ENCODE data around the gene ADGRG6.

ADGRG6 gene

GRCh38 chr6:142316791-142317368 lies 15.1 kb downstream of the ADGRG6 start:
- Histone ChIP-seq H4K20me1 (ENCODE audit: insufficient read depth, low read length) (no peaks in the 10 kb centered on the region), H3K4me2 (ENCODE audit: low read length) (no peak overlapping the region), H3F3A (ENCODE audit: insufficient read depth, low read length) (no peaks in the 10 kb centered on the region), H3K9ac (ENCODE audit: low read length) (no peak overlapping the region), H3K27me3 (ENCODE audit: insufficient read depth, low read length) (no peaks in the 10 kb centered on the region), H2AFZ (ENCODE audit: low read length) (no peak overlapping the region), H3K27ac (ENCODE audit: low read depth, low read length, poor library complexity, severe bottlenecking) (no peak overlapping the region), H3K36me3 (ENCODE audit: insufficient read depth, low read length) (no peaks in the 10 kb centered on the region), H3K4me1 (ENCODE audit: insufficient read depth, low read length, severe bottlenecking) (no peaks in the 10 kb centered on the region), H3K79me2 (ENCODE audit: insufficient read depth, low read length) (no peaks in the 10 kb centered on the region), H3K4me3 (ENCODE audit: low read depth, low read length, poor library complexity, severe bottlenecking) (no peak overlapping the region), H3K9me3 (ENCODE audit: low read length) (no peaks in the 10 kb centered on the region), H3K9me2 (ENCODE audit: low read depth, low read length) (no peaks in the 10 kb centered on the region)
- TF ChIP-seq EZH2 (IDR thresholded peaks at IDR 0.05; ENCODE audit: borderline replicate concordance, low read length) (no peak), CTCF (IDR thresholded peaks at IDR 0.05; ENCODE audit: low read length) (no peak)

GRCh38 chr6:142318714-142319113 lies 16.9 kb downstream of the ADGRG6 start:
- TF ChIP-seq CTCF (IDR thresholded peaks at IDR 0.05; ENCODE audit: low read length) (no peak), EZH2 (IDR thresholded peaks at IDR 0.05; ENCODE audit: borderline replicate concordance, low read length) (no peak)
- no peak overlapping the region for H3K4me2 ChIP-seq (ENCODE audit: low read length)

GRCh38 chr6:142320366-142320765 lies 18.6 kb downstream of the ADGRG6 start:
- Histone ChIP-seq H3K9ac (ENCODE audit: low read length) (no peak overlapping the region), H3K9me3 (ENCODE audit: low read length) (no peaks in the 10 kb centered on the region), H3K4me1 (ENCODE audit: insufficient read depth, low read length, severe bottlenecking) (no peaks in the 10 kb centered on the region), H3K9me2 (ENCODE audit: low read depth, low read length) (no peaks in the 10 kb centered on the region), H3K4me3 (ENCODE audit: low read depth, low read length, poor library complexity, severe bottlenecking) (no peak overlapping the region), H2AFZ (ENCODE audit: low read length) (no peak overlapping the region), H3K79me2 (ENCODE audit: insufficient read depth, low read length) (no peaks in the 10 kb centered on the region), H3K27me3 (ENCODE audit: insufficient read depth, low read length) (no peaks in the 10 kb centered on the region), H3K4me2 (ENCODE audit: low read length) (no peak overlapping the region), H4K20me1 (ENCODE audit: insufficient read depth, low read length) (no peaks in the 10 kb centered on the region), H3F3A (ENCODE audit: insufficient read depth, low read length) (no peaks in the 10 kb centered on the region), H3K27ac (ENCODE audit: low read depth, low read length, poor library complexity, severe bottlenecking) (no peak overlapping the region), H3K36me3 (ENCODE audit: insufficient read depth, low read length) (no peaks in the 10 kb centered on the region)
- no peak for TF ChIP-seq EZH2 (IDR thresholded peaks at IDR 0.05; ENCODE audit: borderline replicate concordance, low read length)
- no peak for TF ChIP-seq CTCF (IDR thresholded peaks at IDR 0.05; ENCODE audit: low read length)

More at GRCh38 chr6:142318714-142319113, 16.9 kb downstream of the ADGRG6 start:
- no peak overlapping the region for H3K9ac ChIP-seq (ENCODE audit: low read length)
- H3K4me3 ChIP-seq (ENCODE audit: low read depth, low read length, poor library complexity, severe bottlenecking) = no peak overlapping the region
- H3K27ac ChIP-seq (ENCODE audit: low read depth, low read length, poor library complexity, severe bottlenecking) = no peak overlapping the region
- no peaks in the 10 kb centered on the region for H3K9me2 ChIP-seq (ENCODE audit: low read depth, low read length)
- H3K9me3 ChIP-seq (ENCODE audit: low read length) = no peaks in the 10 kb centered on the region
- no peaks in the 10 kb centered on the region for H3K27me3 ChIP-seq (ENCODE audit: insufficient read depth, low read length)
- no peaks in the 10 kb centered on the region for H3F3A ChIP-seq (ENCODE audit: insufficient read depth, low read length)
- H3K4me1 ChIP-seq (ENCODE audit: insufficient read depth, low read length, severe bottlenecking) = no peaks in the 10 kb centered on the region
- no peaks in the 10 kb centered on the region for H4K20me1 ChIP-seq (ENCODE audit: insufficient read depth, low read length)
- no peak overlapping the region for H2AFZ ChIP-seq (ENCODE audit: low read length)
- H3K79me2 ChIP-seq (ENCODE audit: insufficient read depth, low read length) = no peaks in the 10 kb centered on the region
- H3K36me3 ChIP-seq (ENCODE audit: insufficient read depth, low read length) = no peaks in the 10 kb centered on the region

All from OCI-LY1 (cell line).